TTC549 (cell line): ENCODE data around the gene GDPD4.

Experiments used
- FAIRE-seq: peaks from 2 replicates; lab custom pipeline; 2012; peaks lifted over from hg19 to GRCh38; lab: Jason Lieb, UNC

Gene GDPD4

GRCh38 chr11:77299528-77299993 lies 1.9 kb downstream of the GDPD4 start:
- no peak for FAIRE-seq

DNA sequence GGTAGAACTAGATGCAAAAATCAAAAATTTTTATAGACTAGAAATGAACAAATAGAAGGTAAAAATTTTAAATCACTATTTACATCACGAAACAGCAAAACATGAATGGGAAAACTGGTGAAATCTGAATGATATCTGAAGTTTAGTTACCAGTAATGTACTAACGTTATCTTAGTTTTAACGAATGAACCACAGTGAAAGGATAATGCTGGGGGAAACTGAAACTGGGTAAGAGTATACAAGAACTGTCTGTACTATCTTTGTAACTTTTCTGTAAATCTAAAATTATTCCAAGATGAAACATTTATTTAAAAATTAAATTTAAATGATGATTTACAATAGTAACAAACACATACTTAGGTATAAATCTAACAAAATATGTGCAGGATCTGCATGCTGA lies 7.4 kb downstream of the GDPD4 start:
- no peak for FAIRE-seq

GRCh38 chr11:77289737-77290136 lies 11.7 kb downstream of the GDPD4 start:
- no peak for FAIRE-seq

DNA sequence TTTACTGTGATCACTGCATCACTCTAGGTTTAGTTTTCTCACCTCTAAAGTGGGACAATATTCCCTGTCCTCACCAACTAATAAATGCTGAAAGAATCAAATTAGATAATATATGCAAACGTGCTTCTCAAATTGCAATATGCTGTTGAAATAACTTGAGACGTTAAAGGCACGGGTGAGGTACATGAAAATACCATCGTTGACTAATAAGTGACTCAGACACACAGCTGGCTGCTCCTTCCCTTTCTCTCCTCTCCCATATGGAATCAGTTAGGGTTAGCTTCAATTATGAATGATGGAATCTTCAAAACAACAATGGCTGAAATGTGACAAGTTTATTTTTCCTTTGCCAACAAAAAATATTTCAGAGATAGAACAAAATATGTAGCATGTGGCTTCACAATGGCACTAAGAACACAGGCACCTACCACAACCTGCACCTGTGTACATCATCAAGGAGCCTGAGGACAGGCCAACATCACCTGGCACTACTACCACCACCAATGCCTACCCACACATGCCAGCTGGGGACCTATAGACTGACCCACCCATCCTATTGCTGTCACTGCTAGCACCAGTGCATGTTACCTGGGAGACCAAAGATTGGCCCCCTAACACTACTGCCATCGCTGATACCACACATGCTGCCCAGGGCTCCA lies 13.7 kb downstream of the GDPD4 start:
- FAIRE-seq, result no peak

- FAIRE-seq, result no peak
Observed at GRCh38 chr11:77287136-77287535, 14.3 kb downstream of the GDPD4 start.

- FAIRE-seq, result no peak
Observed at GRCh38 chr11:77284476-77285468, 16.7 kb downstream of the GDPD4 start.

- FAIRE-seq, result no peak
Observed at GRCh38 chr11:77283101-77283500, 18.4 kb downstream of the GDPD4 start.

DNA sequence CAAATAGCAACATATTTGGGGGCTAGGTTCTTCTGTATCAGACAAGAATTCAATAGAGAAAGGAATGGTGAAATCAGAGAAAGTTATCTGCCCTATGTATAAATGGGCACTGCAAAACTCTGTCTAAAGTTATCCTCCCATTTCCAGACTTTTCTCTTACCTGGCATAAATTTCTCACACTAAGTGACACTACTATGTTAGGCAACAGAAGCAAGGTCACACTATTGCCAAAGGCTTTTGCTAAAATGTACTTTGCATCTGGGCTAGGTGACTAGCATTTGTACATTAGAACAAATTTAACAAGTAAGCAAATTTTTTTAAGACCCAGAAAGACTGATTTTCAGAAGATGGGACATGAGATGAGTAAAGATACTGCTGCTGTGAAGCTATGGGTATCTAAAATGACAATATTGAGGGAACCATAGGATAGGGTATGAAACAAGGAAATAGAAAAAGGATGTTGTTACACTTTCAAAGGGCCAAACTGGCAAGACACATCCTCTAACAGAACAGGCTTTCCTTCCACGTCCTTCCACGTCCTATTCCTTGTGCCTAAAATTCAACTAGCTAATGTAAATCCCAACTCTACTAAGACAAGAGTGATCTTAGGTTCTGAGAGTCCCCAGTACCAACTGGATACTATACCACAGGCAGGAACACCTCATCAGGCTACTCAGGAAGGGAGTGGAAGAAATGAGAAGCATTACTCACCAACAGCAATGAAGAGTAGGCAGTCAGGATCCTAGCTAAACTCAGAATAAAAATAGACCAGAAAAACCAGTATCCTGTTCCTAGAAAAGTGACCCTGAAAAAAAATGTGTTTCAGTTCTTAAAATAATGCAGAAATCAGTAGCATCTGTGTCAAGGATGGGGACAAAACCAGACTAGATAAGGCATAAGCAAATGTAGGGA lies 22.6 kb downstream of the GDPD4 start:
- no peak for FAIRE-seq

- no peak for FAIRE-seq
Observed at GRCh38 chr11:77276271-77276670, 25.2 kb downstream of the GDPD4 start.

GRCh38 chr11:77270921-77271320 lies 30.6 kb downstream of the GDPD4 start:
- FAIRE-seq, result no peak

DNA sequence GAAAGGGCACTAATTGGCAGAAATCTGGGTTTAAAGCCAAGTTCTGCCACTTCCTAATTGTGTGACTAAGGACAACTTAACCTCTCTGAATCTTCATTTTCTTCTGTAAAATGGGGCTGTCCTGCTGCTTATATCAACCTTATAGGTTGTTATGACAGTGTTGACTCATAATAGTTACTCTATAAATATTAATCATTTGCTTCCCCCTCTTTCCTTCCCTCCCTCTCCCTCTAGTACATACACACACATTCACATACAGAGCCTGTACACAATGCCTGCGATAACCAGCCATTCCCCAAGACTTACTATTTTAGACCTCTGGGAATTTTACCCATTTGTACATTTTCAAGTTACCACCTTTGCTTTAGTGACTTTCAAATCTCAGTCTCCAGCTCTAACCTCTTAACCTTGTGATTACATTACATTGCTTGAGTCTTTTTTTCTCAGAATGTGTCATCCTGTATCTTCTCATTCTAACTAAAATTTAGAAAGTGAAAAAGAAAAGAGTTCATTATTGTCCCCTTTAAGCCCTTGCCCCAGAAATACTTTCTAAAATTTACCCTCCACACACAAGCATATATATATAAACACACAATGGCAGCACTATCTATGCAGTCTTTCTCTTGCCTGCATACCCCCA lies 31.9 kb downstream of the GDPD4 start:
- no peak for FAIRE-seq

DNA sequence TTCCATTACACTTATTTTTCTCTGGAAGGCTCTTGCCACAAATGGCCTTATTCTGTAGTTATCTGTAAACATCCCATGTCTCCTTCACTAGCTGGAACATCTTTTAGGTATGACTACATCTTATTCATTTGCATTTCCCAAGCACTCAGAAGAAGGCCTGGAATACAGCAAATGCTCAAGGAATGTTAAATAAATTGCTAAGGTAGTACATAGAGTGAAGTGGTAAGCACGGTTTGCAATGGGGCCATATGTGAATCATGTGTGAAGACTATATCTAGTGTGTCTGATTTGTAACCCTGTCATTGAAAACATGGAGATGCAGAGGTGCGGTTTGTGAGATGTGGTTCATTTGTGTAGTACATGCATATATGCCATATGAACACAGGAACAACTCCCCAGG lies 33.5 kb downstream of the GDPD4 start:
- FAIRE-seq, result no peak

- no peak for FAIRE-seq
Observed at GRCh38 chr11:77266766-77267165, 34.7 kb downstream of the GDPD4 start.

DNA sequence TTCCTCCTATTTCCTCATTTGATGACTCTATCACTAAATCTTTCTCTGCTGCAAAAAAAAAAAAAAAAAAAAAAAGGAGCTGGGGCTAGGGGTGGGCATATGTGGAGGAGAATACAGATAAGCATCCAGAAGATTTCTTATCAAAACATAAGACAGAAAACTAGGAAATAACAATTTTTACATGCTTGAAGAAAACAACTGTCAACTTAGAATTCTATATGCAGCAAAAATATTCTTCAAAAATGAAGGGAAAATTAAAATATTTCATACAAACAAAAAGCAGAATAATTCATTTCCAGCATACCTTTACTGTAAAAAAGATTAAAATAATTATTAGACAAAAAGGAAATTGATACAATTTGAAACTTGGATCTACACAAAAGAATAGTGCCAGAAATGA lies 38.7 kb downstream of the GDPD4 start:
- FAIRE-seq, result no peak

- FAIRE-seq, result no peak
Observed at GRCh38 chr11:77259641-77260040, 41.8 kb downstream of the GDPD4 start.

DNA sequence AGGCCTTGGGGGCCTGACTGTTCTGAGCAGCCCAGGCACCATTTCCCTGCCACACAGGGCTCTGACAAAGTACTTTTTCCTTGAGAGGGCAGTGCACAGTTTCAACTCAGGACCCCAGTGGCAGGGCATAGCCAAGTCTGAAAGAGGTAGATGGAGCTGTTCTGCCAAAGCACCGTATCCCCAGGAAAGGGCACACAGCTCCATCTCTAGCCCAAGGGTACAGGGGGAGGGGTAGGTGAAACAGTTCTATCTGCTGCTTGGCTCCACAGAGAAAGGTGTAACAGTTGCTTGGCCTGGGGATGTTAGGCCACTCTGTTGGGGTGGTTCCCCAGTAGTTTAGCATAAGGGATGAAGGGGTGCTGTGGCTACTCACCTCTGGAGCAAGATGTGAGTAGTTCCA lies 47.8 kb downstream of the GDPD4 start:
- FAIRE-seq, result no peak

GRCh38 chr11:77252555-77253270 lies 48.8 kb downstream of the GDPD4 start:
- no peak for FAIRE-seq

GRCh38 chr11:77250881-77251640 lies 50.4 kb downstream of the GDPD4 start:
- no peak for FAIRE-seq

DNA sequence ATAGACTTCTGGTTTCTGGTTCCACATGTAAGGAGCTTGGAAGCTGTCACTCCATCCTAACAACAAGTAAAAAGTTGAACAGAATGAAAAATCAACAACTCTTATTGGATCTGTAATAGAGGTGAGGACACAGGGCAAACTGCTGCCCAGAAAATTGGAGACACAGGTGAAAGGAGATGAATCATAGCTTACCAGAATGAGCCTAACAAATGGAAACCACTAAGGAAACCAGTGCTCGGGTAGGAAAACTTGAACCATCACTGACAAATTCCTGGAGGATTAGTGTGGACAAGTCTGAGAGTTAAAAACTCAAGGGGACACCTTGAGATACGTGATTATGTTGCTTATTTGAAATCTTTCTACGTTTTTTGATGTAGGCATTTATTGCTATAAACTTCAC lies 52.1 kb downstream of the GDPD4 start:
- no peak for FAIRE-seq

DNA sequence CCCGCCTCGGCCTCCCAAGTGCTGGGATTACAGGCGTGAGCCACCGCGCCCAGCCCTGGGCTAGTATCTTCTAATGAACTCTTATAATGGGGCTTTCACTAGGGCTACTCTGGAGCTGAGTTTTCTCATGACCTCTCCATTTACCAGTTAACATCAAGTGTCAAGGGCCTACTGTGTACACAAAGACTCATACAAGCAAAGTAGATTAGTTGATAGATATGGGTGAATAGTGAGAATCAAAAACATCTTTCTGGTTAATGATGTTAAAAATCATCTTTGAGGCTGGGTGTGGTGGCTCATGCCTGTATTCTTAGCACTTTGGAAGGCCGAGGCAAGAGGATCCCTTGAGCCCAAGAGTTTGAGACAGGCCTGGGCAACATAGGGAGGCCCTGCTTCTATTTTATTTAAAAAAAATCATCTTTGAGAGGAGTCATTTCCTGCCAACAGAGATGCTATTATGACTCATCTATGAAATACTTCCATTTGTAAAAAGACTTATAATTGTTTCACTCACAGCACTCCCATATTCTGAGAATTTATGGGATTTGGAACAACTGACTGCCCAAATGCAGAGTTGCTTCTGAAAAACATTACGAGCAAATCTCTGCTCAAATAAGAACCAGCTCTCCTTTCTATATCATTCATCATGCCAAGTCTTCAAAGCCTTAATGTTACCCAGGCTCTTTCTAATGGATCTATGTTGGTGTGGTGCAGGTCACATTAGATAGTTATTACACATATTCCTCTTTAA lies 57.0 kb downstream of the GDPD4 start:
- no peak for FAIRE-seq
